H1 (cell line): ENCODE measurements around the gene IGSF9B. TPM values are rescaled to one million over a fixed set of nuclear protein-coding genes. Genes with fewer than 3 reads are reported as not detected.

Experiments
- CTCF ChIA-PET: fragments of 300-600 bp; sonication (Branson Sonifier 250); formaldehyde crosslinking; loops from one replicate; lab custom pipeline; 2021; ENCODE audit not compliant: partially characterized antibody; lab: Charles Lee
- POLR2A ChIA-PET: fragments of 300-600 bp; sonication (Branson Sonifier 250); formaldehyde crosslinking; loops from one replicate; lab custom pipeline; 2021; ENCODE audit warnings: inconsistent platforms; ENCODE audit not compliant: partially characterized antibody; lab: Charles Lee
- DNase-seq, 2 experiments: peaks; one replicate each; pipeline versions ENCODE4 v3.0.0 to v3.0.0-alpha.2; 2010 to 2022; ENCODE audit warnings: low spot score in 2 of 2, low read depth in 1 of 2, mixed read lengths in 1 of 2
- FAIRE-seq: peaks from 2 replicates; lab custom pipeline; 2011; peaks lifted over from hg19 to GRCh38; lab: Jason Lieb, UNC
- H2AFZ ChIP-seq: 2 replicates; pipeline ENCODE4 v1.8.1; 2012; ENCODE audit warnings: low read length, inconsistent platforms
- H2AK5ac ChIP-seq: 2 replicates; pipeline ENCODE4 v1.6.1; 2013; ENCODE audit warnings: low read depth, low read length
- H2BK120ac ChIP-seq: replicated peaks from 2 replicates; pipeline ENCODE3; 2013; ENCODE audit warnings: low read depth, low read length, inconsistent platforms
- H2BK12ac ChIP-seq: 2 replicates; pipeline ENCODE4 v1.6.1; 2013; ENCODE audit warnings: low read depth, low read length
- H2BK15ac ChIP-seq: 2 replicates; pipeline ENCODE4 v1.6.1; 2013; ENCODE audit warnings: low read length
- H2BK20ac ChIP-seq: 2 replicates; pipeline ENCODE4 v1.6.1; 2013; ENCODE audit warnings: low read length
- H2BK5ac ChIP-seq: 2 replicates; pipeline ENCODE4 v1.6.1; 2013; ENCODE audit warnings: low read depth, low read length
- H3K14ac ChIP-seq: 2 replicates; pipeline ENCODE4 v1.6.1; 2013; ENCODE audit warnings: inconsistent platforms; ENCODE audit not compliant: insufficient read length
- H3K18ac ChIP-seq: 2 replicates; pipeline ENCODE4 v1.6.1; 2013; ENCODE audit warnings: low read length; ENCODE audit errors: extremely low read depth
- H3K23ac ChIP-seq: 2 replicates; pipeline ENCODE4 v1.6.1; 2013; ENCODE audit warnings: inconsistent platforms; ENCODE audit not compliant: insufficient read length
- H3K23me2 ChIP-seq: 2 replicates; pipeline ENCODE4 v1.6.1; 2013; ENCODE audit warnings: low read depth, low read length
- H3K27ac ChIP-seq: 2 replicates; pipeline ENCODE4 v1.6.1; 2011; ENCODE audit warnings: low read depth, low read length, inconsistent platforms
- H3K27me3 ChIP-seq, 4 experiments: replicated peaks in 1 of 4; 1 replicate in 1 of 4; 2 replicates in 3 of 4; pipeline versions ENCODE4 v1.6.1 to v1.8.1; 2011 to 2013; ENCODE audit warnings: low read length in 3 of 4, mild to moderate bottlenecking in 3 of 4, inconsistent platforms in 2 of 4, mixed read lengths in 2 of 4, moderate library complexity in 1 of 4; ENCODE audit not compliant: control insufficient read depth in 3 of 4, insufficient read depth in 3 of 4; ENCODE audit errors: extremely low read depth in 1 of 4
- H3K36me3 ChIP-seq, 4 experiments: 2 replicates each; pipeline versions ENCODE4 v1.6.1 to v1.8.1; 2011 to 2013; ENCODE audit warnings: mild to moderate bottlenecking in 4 of 4, low read length in 3 of 4, moderate library complexity in 2 of 4, control low read depth in 1 of 4, inconsistent platforms in 1 of 4; ENCODE audit not compliant: insufficient read depth in 4 of 4, control insufficient read depth in 2 of 4
- H3K4ac ChIP-seq: replicated peaks from 2 replicates; pipeline ENCODE3; 2013; ENCODE audit warnings: low read length, low read depth, mixed read lengths, inconsistent platforms; ENCODE audit not compliant: insufficient read length
- H3K4me1 ChIP-seq, 4 experiments: replicated peaks in 1 of 4; 1 replicate in 1 of 4; 2 replicates in 3 of 4; pipeline versions ENCODE4 v1.6.1 to v1.8.1; 2011 to 2013; ENCODE audit warnings: low read length in 3 of 4, inconsistent platforms in 2 of 4, mixed read lengths in 1 of 4; ENCODE audit not compliant: insufficient read depth in 4 of 4, control insufficient read depth in 3 of 4
- H3K4me2 ChIP-seq, 2 experiments: 2 replicates each; pipeline versions ENCODE4 v1.6.1 to v1.8.1; 2011 to 2013; ENCODE audit warnings: low read depth in 2 of 2, low read length in 2 of 2, control low read depth in 1 of 2, inconsistent platforms in 1 of 2, mild to moderate bottlenecking in 1 of 2; ENCODE audit not compliant: insufficient read depth in 1 of 2
- H3K4me3 ChIP-seq, 4 experiments: fragments of 200-600, 300-600 bp in 1 of 4; sonication (generic), shearing (Covaris generic), sonication (Bioruptor Twin) in 1 of 4; 2 replicates each; pipeline versions ENCODE4 v1.5.1 to v1.8.1; 2011 to 2016; ENCODE audit warnings: low read length in 4 of 4, low read depth in 3 of 4, control low read depth in 2 of 4, inconsistent platforms in 2 of 4, mild to moderate bottlenecking in 2 of 4, mixed read lengths in 1 of 4, moderate library complexity in 1 of 4; ENCODE audit not compliant: insufficient read depth in 2 of 4; ENCODE audit errors: extremely low read depth in 1 of 4
- H3K56ac ChIP-seq: replicated peaks from 2 replicates; pipeline ENCODE3; 2013; ENCODE audit warnings: low read depth, mild to moderate bottlenecking, mixed read lengths, low read length, inconsistent platforms; ENCODE audit not compliant: insufficient read length
- H3K79me1 ChIP-seq: 2 replicates; pipeline ENCODE4 v1.6.1; 2013; ENCODE audit warnings: low read depth, low read length, control low read depth
- H3K79me2 ChIP-seq, 2 experiments: 2 replicates each; pipeline versions ENCODE4 v1.6.1 to v1.8.1; 2012 to 2013; ENCODE audit warnings: low read length in 2 of 2, mild to moderate bottlenecking in 2 of 2, inconsistent platforms in 1 of 2; ENCODE audit not compliant: insufficient read depth in 2 of 2, control insufficient read depth in 1 of 2
- H3K9ac ChIP-seq, 4 experiments: replicated peaks in 1 of 4; 1 replicate in 1 of 4; 2 replicates in 3 of 4; pipeline versions ENCODE4 v1.6.1 to v1.8.1; 2011 to 2013; ENCODE audit warnings: low read depth in 3 of 4, low read length in 3 of 4, control low read depth in 2 of 4, mild to moderate bottlenecking in 2 of 4, moderate library complexity in 2 of 4, inconsistent platforms in 1 of 4; ENCODE audit errors: extremely low read depth in 1 of 4
- H3K9me3 ChIP-seq, 2 experiments: 2 replicates each; pipeline versions ENCODE4 v1.6.1 to v1.8.1; 2012 to 2013; ENCODE audit warnings: mild to moderate bottlenecking in 2 of 2, moderate library complexity in 2 of 2, control low read depth in 1 of 2, inconsistent platforms in 1 of 2, low read depth in 1 of 2, low read length in 1 of 2, mixed read lengths in 1 of 2; ENCODE audit not compliant: insufficient read depth in 2 of 2
- H4K20me1 ChIP-seq, 2 experiments: replicated peaks in 1 of 2; 2 replicates each; pipeline versions ENCODE3 to v1.8.1; 2011 to 2013; ENCODE audit warnings: inconsistent platforms in 2 of 2, low read length in 2 of 2, mild to moderate bottlenecking in 1 of 2; ENCODE audit not compliant: insufficient read depth in 2 of 2, control insufficient read depth in 1 of 2
- H4K5ac ChIP-seq: 2 replicates; pipeline ENCODE4 v1.6.1; 2013; ENCODE audit warnings: low read length, low read depth, mixed read lengths, inconsistent platforms; ENCODE audit not compliant: insufficient read length
- H4K8ac ChIP-seq: 2 replicates; pipeline ENCODE4 v1.8.0; 2013; ENCODE audit warnings: mild to moderate bottlenecking, moderate library complexity, low read length, inconsistent platforms; ENCODE audit not compliant: insufficient read depth; ENCODE audit errors: extremely low read depth
- H4K91ac ChIP-seq: replicated peaks from 2 replicates; pipeline ENCODE3; 2013; ENCODE audit warnings: low read length, mixed read lengths, inconsistent platforms; ENCODE audit not compliant: insufficient read length
- BCL11A ChIP-seq, 2 experiments: IDR thresholded peaks; one replicate each; pipeline ENCODE4 v1.6.1; 2011; ENCODE audit warnings: low read depth in 2 of 2, low read length in 2 of 2, mild to moderate bottlenecking in 2 of 2
- CHD1 ChIP-seq: IDR thresholded peaks from 2 replicates; pipeline ENCODE4 v1.6.1; 2012; ENCODE audit warnings: low read depth, low read length, improper control_type of control experiment
- EGR1 ChIP-seq: IDR thresholded peaks from 2 replicates; pipeline ENCODE4 v1.6.1; 2011; ENCODE audit warnings: low read depth, low read length, borderline replicate concordance
- GABPA ChIP-seq: IDR thresholded peaks from 2 replicates; pipeline ENCODE4 v1.6.1; 2011; ENCODE audit warnings: mild to moderate bottlenecking, low read length, moderate library complexity, borderline replicate concordance; ENCODE audit not compliant: insufficient read depth
- JUN ChIP-seq: IDR thresholded peaks from 2 replicates; pipeline ENCODE4 v1.6.1; 2011; ENCODE audit warnings: low read depth, mild to moderate bottlenecking, improper control_type of control experiment, low read length
- PHF8 ChIP-seq: fragments of 200-600 bp; sonication (generic); conservative IDR thresholded peaks from 2 replicates; pipeline ENCODE4 v1.7.1; 2012; ENCODE audit warnings: low read depth, mild to moderate bottlenecking, inconsistent platforms, low read length, moderate library complexity
- POU5F1 ChIP-seq: IDR thresholded peaks from 2 replicates; pipeline ENCODE4 v1.6.1; 2011; ENCODE audit warnings: low read depth, mild to moderate bottlenecking, low read length, moderate library complexity
- RAD21 ChIP-seq, 2 experiments: IDR thresholded peaks in 1 of 2; conservative IDR thresholded peaks in 1 of 2; 2 replicates each; pipeline ENCODE4 v1.6.1; 2011; ENCODE audit warnings: low read depth in 2 of 2, low read length in 2 of 2, improper control_type of control experiment in 1 of 2, inconsistent platforms in 1 of 2, mild to moderate bottlenecking in 1 of 2, moderate library complexity in 1 of 2
- RBBP5 ChIP-seq: IDR thresholded peaks from 2 replicates; pipeline ENCODE4 v1.7.1; 2012; ENCODE audit warnings: low read depth, mild to moderate bottlenecking, inconsistent platforms, low read length, moderate library complexity, borderline replicate concordance
- SAP30 ChIP-seq: fragments of 300-600 bp; sonication (generic); IDR thresholded peaks from 2 replicates; pipeline ENCODE4 v1.7.1; 2012; ENCODE audit warnings: low read length, moderate library complexity, mild to moderate bottlenecking, inconsistent platforms; ENCODE audit not compliant: insufficient read depth, insufficient replicate concordance
- SP2 ChIP-seq: IDR thresholded peaks from 2 replicates; pipeline ENCODE4 v1.6.1; 2012; ENCODE audit warnings: mild to moderate bottlenecking, low read length, inconsistent platforms
- TCF12 ChIP-seq: IDR thresholded peaks from 2 replicates; pipeline ENCODE4 v1.6.1; 2011; ENCODE audit warnings: low read depth, mild to moderate bottlenecking, low read length
- WGBS, 2 experiments: shearing (Covaris generic) in 1 of 2; methylation state at CpG; one replicate each; pipeline versions ENCODE4 v1.1.6 to v1.1.7; 2013 to 2015; ENCODE audit warnings: low lambda C conversion rate in 2 of 2, mixed read lengths in 2 of 2, inconsistent platforms in 1 of 2, low coverage in 1 of 2, missing lambda C conversion rate in 1 of 2; ENCODE audit not compliant: insufficient replicate concordance in 2 of 2, insufficient coverage in 1 of 2, insufficient read length in 1 of 2; ENCODE audit errors: extremely low coverage in 1 of 2, missing lambda C conversion rate in 1 of 2; 5-methylcytosine and 5-hydroxymethylcytosine counted together
- polyA plus RNA-seq, 7 experiments: library from polyadenylated mRNA; depleted of rRNA in 3 of 7; stranded (reverse) in 5 of 7; unstranded in 2 of 7; fragments of >200 nt in 5 of 7; fragments of 200-250 nt in 2 of 7; gene quantifications; 1 replicate in 5 of 7; 2 replicates in 1 of 7; 4 replicates in 1 of 7; pipeline versions ENCODE4 v1.2.1 to v1.2.3, GENCODE V29; 2011 to 2013; ENCODE audit warnings: missing spikeins in 2 of 7, mixed read lengths in 2 of 7
- total RNA-seq: library from RNA; stranded (reverse); fragmentation: NEBNext Ultra II Directional; extraction: Animal tissue kit (Norgen Biotek cat#: 25700); gene quantifications from 2 replicates; pipeline ENCODE4 v1.2.1, GENCODE V29; 2021
- TF ChIP-seq, protein P1 (sequence below): IDR thresholded peaks from 2 replicates; pipeline ENCODE4 v1.6.1; 2011; ENCODE audit warnings: low read depth, mild to moderate bottlenecking, low read length; ENCODE audit not compliant: insufficient read depth

The IGSF9B gene
- total and polyA plus RNA-seq, 2 of the 8 experiments (the other 6 are each of a cell fraction or from before 2014, with no cell fraction given), result 16.5 to 49.2 TPM

DNA sequence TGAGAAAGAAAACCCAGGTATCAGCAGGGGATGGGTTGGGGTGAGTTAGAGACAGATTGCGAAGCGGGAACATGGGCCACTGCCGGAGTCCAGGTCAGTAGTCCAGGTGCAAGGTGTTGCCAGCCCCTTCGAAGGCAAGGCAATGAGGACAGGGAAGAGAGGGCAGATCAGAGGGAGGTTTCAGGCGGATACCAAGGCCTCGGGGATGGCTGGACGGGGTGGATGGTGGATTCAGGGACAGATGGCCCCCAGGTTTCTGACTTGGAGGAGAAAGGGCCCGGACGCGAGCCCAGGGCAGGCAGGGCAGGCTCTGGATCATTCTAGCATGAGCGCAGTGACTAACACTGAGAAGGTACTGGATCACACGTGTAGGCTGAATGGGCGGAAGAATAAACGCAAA is 25.4 kb upstream of the IGSF9B start:
- H3K14ac ChIP-seq, result no peak overlapping the region
- no peak overlapping the region for H3K56ac ChIP-seq
- H3K18ac ChIP-seq, result no peak overlapping the region
- no peak overlapping the region for H2BK120ac ChIP-seq
- DNase-seq (no peak), FAIRE-seq (no peak)
- H4K8ac ChIP-seq, result no peak overlapping the region
- no peak overlapping the region for H2AK5ac ChIP-seq
- H3K4me3 ChIP-seq, result no peak overlapping the region
- no peak overlapping the region for H2BK15ac ChIP-seq
- 91% methylated on average over 14 of the region's 14 CpGs; no CpG with 5 or more reads in 1 of the 2 experiments for WGBS, 2 experiments
- H3K9ac ChIP-seq, result no peak overlapping the region; a peak in 1 of 7 replicates
- ChIA-PET POLR2A (interaction anchor here (1.2 kb wide), 1 partner anchor 48 kb away, joined by 3 read pairs; no protein-coding TSS in a partner anchor), CTCF (interaction anchor here (0.8 to 1.6 kb wide), 6 partner anchors 17 to 63 kb away, joined by 3 to 7 read pairs (median 4); no protein-coding TSS in a partner anchor)
- no peak overlapping the region for H3K23ac ChIP-seq
- H3K4me2 ChIP-seq, result no peak overlapping the region
- H3K36me3 ChIP-seq, result no peaks in the 10 kb centered on the region
- H2AFZ ChIP-seq, result no peak overlapping the region
- H3K79me1 ChIP-seq, result no peaks in the 10 kb centered on the region
- H3K4ac ChIP-seq, result no peak overlapping the region
- H3K23me2 ChIP-seq, result no peaks in the 10 kb centered on the region
- H3K4me1 ChIP-seq, result no peaks in the 10 kb centered on the region; a peak in 1 of 7 replicates
- 0 out of 7 replicates have a peak, but pooled peaks cover 0 to 2% (median 0%) of the 10 kb centered on the region in 4 experiments for H3K27me3 ChIP-seq
- no peak overlapping the region for H2BK20ac ChIP-seq
- no peak overlapping the region for H2BK12ac ChIP-seq
- H4K91ac ChIP-seq, result no peak overlapping the region
- H3K79me2 ChIP-seq, result no peaks in the 10 kb centered on the region
- H4K20me1 ChIP-seq, result no peaks in the 10 kb centered on the region
- H4K5ac ChIP-seq, result no peak overlapping the region
- H3K27ac ChIP-seq, result no peak overlapping the region
- no peaks in the 10 kb centered on the region for H3K9me3 ChIP-seq
- H2BK5ac ChIP-seq, result no peak overlapping the region
- TF ChIP-seq JUN (no peak), GABPA (no peak), POU5F1 (no peak), BCL11A (IDR thresholded peaks at IDR 0.05; ENCODE audit: low read depth in 2 of 2, low read length in 2 of 2) (no peak), RBBP5 (no peak), EGR1 (no peak), PHF8 (no peak), SP2 (no peak), TCF12 (no peak), CHD1 (no peak), SAP30 (no peak), RAD21 (IDR thresholded peaks at IDR 0.05 in 1 of 2, conservative IDR thresholded peaks at IDR 0.05 in 1 of 2; ENCODE audit: low read depth in 2 of 2, low read length in 2 of 2) (no peak)
- TF ChIP-seq, protein P1, sequence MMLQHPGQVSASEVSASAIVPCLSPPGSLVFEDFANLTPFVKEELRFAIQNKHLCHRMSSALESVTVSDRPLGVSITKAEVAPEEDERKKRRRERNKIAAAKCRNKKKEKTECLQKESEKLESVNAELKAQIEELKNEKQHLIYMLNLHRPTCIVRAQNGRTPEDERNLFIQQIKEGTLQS, result no peak
